Stimulated activated CD4-positive, alpha-beta T cell treated with anti-CD3 and anti-CD28 coated beads, Interleukin-1b, Interleukin-23, amount 100 ng/mL, for 24 hours (primary cell): ENCODE measurements around the gene MAPKAPK2.
A peak's percentile ranks its signal among the peaks of the same experiment; 100 is the strongest.

Source experiments
- DNase-seq, 4 experiments: peaks; one replicate each; pipeline ENCODE4 v3.0.0-alpha.2; 2020; ENCODE audit warnings: low read depth in 4 of 4, low spot score in 1 of 4

The MAPKAPK2 gene

GRCh38 chr1:206660136-206660535 is 24.6 kb upstream of the MAPKAPK2 start:
- DNase-seq = no peak

- DNase-seq = no peak
Measured at GRCh38 chr1:206661161-206661820, 23.4 kb upstream of the MAPKAPK2 start.

GRCh38 chr1:206662396-206663092 is 22.2 kb upstream of the MAPKAPK2 start:
- no peak for DNase-seq

- no peak for DNase-seq
Measured at GRCh38 chr1:206663362-206663761, 21.3 kb upstream of the MAPKAPK2 start.

GRCh38 chr1:206663832-206664652 is 20.7 kb upstream of the MAPKAPK2 start:
- peak; percentile 58 to 68 (median 62) for DNase-seq

GRCh38 chr1:206664740-206665139 is 20.0 kb upstream of the MAPKAPK2 start:
- DNase-seq = no peak

GRCh38 chr1:206666031-206666561 is 18.6 kb upstream of the MAPKAPK2 start:
- no peak for DNase-seq

- DNase-seq = no peak
Measured at GRCh38 chr1:206666954-206667665, 17.6 kb upstream of the MAPKAPK2 start.

- no peak for DNase-seq
Measured at GRCh38 chr1:206668351-206668750, 16.4 kb upstream of the MAPKAPK2 start.

- no peak for DNase-seq
Measured at GRCh38 chr1:206668874-206669410, 15.8 kb upstream of the MAPKAPK2 start.

- no peak for DNase-seq
Measured at GRCh38 chr1:206672011-206672688, 12.6 kb upstream of the MAPKAPK2 start.

- no peak for DNase-seq
Measured at GRCh38 chr1:206672844-206673758, 11.6 kb upstream of the MAPKAPK2 start.

- no peak for DNase-seq
Measured at GRCh38 chr1:206674236-206674635, 10.5 kb upstream of the MAPKAPK2 start.

GRCh38 chr1:206674745-206675175 is 9.9 kb upstream of the MAPKAPK2 start:
- DNase-seq = no peak

GRCh38 chr1:206676499-206676898 is 8.2 kb upstream of the MAPKAPK2 start:
- DNase-seq = no peak

- DNase-seq = no peak
Measured at GRCh38 chr1:206678490-206678889, 6.2 kb upstream of the MAPKAPK2 start.

GRCh38 chr1:206679738-206680211 is 4.9 kb upstream of the MAPKAPK2 start:
- no peak for DNase-seq

- no peak for DNase-seq
Measured at GRCh38 chr1:206680279-206680678, 4.4 kb upstream of the MAPKAPK2 start.

- DNase-seq = no peak
Measured at GRCh38 chr1:206681359-206681758, 3.3 kb upstream of the MAPKAPK2 start.
